Measurements from ENCODE around the gene SGCE.

SGCE gene

GRCh38 chr7:94567396-94567795 is 88.5 kb downstream of the SGCE start:
- DNase-seq (ENCODE audit: low read depth, low spot score), result no peak

GRCh38 chr7:94565247-94565894 is 90.6 kb downstream of the SGCE start:
- DNase-seq (ENCODE audit: low read depth, low spot score), result no peak

- DNase-seq (ENCODE audit: low read depth, low spot score), result no peak
Observed at GRCh38 chr7:94562525-94562924, 93.4 kb downstream of the SGCE start.

GRCh38 chr7:94561841-94562514 is 94.0 kb downstream of the SGCE start:
- no peak for DNase-seq (ENCODE audit: low read depth, low spot score)

- DNase-seq (ENCODE audit: low read depth, low spot score), result no peak
Observed at GRCh38 chr7:94559972-94560371, 96.0 kb downstream of the SGCE start.

- no peak for DNase-seq (ENCODE audit: low read depth, low spot score)
Observed at GRCh38 chr7:94557215-94557614, 98.7 kb downstream of the SGCE start.

GRCh38 chr7:94556028-94556427 is 99.9 kb downstream of the SGCE start:
- no peak for DNase-seq (ENCODE audit: low read depth, low spot score)

GRCh38 chr7:94547126-94547525 is 108.8 kb downstream of the SGCE start:
- DNase-seq (ENCODE audit: low read depth, low spot score), result no peak

GRCh38 chr7:94540428-94540827 is 115.5 kb downstream of the SGCE start:
- no peak for DNase-seq (ENCODE audit: low read depth, low spot score)
